ENCODE results near the gene FHIT. TPM values are rescaled to one million over a fixed set of nuclear protein-coding genes. Genes with fewer than 3 reads are reported as not detected.
"Not testable (repeated sequence)": the region's sequence is repeated elsewhere in the genome, so short reads cannot be mapped to it uniquely, and the experiment has no call there.

Gene FHIT
- total RNA-seq, 4 donors from 2014 or later, result 4.6 to 6.1 (median 5.7) TPM

DNA sequence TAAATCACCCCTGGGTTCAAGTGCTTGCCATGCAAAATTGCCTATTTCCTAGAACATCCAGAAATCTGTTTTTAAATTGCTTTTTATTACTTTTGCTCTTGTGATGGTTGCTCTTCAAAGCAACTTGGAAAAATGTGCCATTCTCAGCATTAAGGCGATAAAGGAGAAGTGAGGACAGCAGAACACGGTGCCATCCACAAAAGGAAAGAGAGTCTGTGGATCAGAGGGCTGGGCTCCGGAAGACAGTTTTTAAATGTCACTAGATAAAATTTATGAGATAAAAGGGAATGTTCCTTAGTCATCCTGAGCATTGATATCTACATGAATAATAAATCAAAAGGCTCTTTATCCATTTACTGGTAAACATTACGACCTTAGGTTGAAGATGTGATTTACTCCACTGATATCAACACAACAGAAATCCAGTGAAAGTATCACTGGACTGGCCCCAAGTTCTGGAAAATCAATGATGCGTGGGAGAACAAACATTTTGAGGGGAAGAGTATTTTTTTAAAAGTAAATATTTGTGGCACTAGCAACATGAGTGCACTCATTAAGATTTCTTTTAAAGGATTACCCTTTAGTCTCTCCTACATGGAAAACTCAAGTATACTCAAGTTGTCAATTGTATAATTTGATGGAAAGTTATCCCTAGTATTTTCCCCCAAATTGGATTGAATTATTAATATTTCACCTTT is 554.7 kb downstream of the FHIT start:
- TF ChIP-seq POLR2AphosphoS5 (IDR thresholded peaks at IDR 0.05), result no peak
- TF ChIP-seq POLR2A (IDR thresholded peaks at IDR 0.05; ENCODE audit: low read depth), result no peak
- TF ChIP-seq CTCF (IDR thresholded peaks at IDR 0.05), result no peak
- TF ChIP-seq EP300 (IDR thresholded peaks at IDR 0.05), result no peak
- H3K36me3 ChIP-seq, result no peaks in the 10 kb centered on the region
- H3K27me3 ChIP-seq, result no peaks in the 10 kb centered on the region
- intact Hi-C loops (cut with DNase I), result no loop called here
- H3K4me3 ChIP-seq, result no peak overlapping the region
- no peak overlapping the region for H3K27ac ChIP-seq (replicated peaks in 1 of 4)
- DNase-seq (ENCODE audit: extremely low spot score), result no peak
- no peaks in the 10 kb centered on the region for H3K9me3 ChIP-seq
- H3K4me1 ChIP-seq, result no peaks in the 10 kb centered on the region
- 91% methylated on average over 5 of the region's 5 CpGs for WGBS

GRCh38 chr3:60675424-60675823 is 575.8 kb downstream of the FHIT start:
- Histone ChIP-seq H3K4me1 (no peaks in the 10 kb centered on the region), H3K36me3 (no peaks in the 10 kb centered on the region), H3K27ac (replicated peaks in 1 of 4) (no peak overlapping the region), H3K4me3 (no peak overlapping the region), H3K9me3 (peaks cover 0 to 3% (median 0%) of the 10 kb centered on the region in 4 donors), H3K27me3 (no peaks in the 10 kb centered on the region)
- no peak for TF ChIP-seq POLR2A (IDR thresholded peaks at IDR 0.05; ENCODE audit: low read depth)
- TF ChIP-seq EP300 (IDR thresholded peaks at IDR 0.05), result no peak
- TF ChIP-seq CTCF (IDR thresholded peaks at IDR 0.05), result no peak
- no peak for TF ChIP-seq POLR2AphosphoS5 (IDR thresholded peaks at IDR 0.05)
- WGBS, result 88% methylated on average over 2 of the region's 2 CpGs
- DNase-seq (ENCODE audit: extremely low spot score), result no peak
- intact Hi-C loops (cut with DNase I), result no loop called here

DNA sequence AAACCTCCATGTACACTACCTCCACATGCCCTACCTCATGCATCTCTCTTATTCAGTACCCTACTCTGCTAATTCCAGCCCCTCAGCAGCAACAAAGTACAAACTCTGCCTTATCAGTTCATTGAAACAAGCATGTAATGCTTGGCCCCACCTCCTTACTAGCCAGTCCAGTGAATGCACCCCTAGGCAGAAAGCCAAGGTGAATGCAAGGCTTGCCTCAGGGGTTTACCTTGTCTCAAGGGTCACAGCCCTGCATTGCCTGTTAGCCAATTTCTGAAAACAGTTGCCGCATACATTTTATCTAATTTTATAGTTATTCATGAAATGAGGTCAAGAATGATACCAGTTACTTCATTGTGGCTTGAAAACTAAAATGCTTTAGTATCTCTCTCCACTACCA is 576.4 kb downstream of the FHIT start:
- DNase-seq (ENCODE audit: extremely low spot score), result no peak
- no peak for TF ChIP-seq EP300 (IDR thresholded peaks at IDR 0.05)
- TF ChIP-seq POLR2A (IDR thresholded peaks at IDR 0.05; ENCODE audit: low read depth), result no peak
- no peak for TF ChIP-seq CTCF (IDR thresholded peaks at IDR 0.05)
- TF ChIP-seq POLR2AphosphoS5 (IDR thresholded peaks at IDR 0.05), result no peak
- no peaks in the 10 kb centered on the region for H3K27me3 ChIP-seq
- 96% methylated on average over 1 of the region's 1 CpG for WGBS
- H3K9me3 ChIP-seq, result peaks cover 0 to 3% (median 0%) of the 10 kb centered on the region in 4 donors
- no peaks in the 10 kb centered on the region for H3K4me1 ChIP-seq
- no peaks in the 10 kb centered on the region for H3K36me3 ChIP-seq
- intact Hi-C loops (cut with DNase I), result no loop called here
- no peak overlapping the region for H3K27ac ChIP-seq (replicated peaks in 1 of 4)
- no peak overlapping the region for H3K4me3 ChIP-seq

GRCh38 chr3:60673123-60673522 is 578.1 kb downstream of the FHIT start:
- H3K4me3 ChIP-seq, result no peak overlapping the region
- H3K27me3 ChIP-seq, result no peaks in the 10 kb centered on the region
- no peak for DNase-seq (ENCODE audit: extremely low spot score)
- H3K9me3 ChIP-seq, result peaks cover 0 to 3% (median 0%) of the 10 kb centered on the region in 4 donors
- H3K27ac ChIP-seq (replicated peaks in 1 of 4), result no peak overlapping the region
- 82% methylated on average over 2 of the region's 2 CpGs for WGBS
- no peaks in the 10 kb centered on the region for H3K4me1 ChIP-seq
- intact Hi-C loops (cut with DNase I), result no loop called here
- H3K36me3 ChIP-seq, result no peaks in the 10 kb centered on the region
- TF ChIP-seq POLR2AphosphoS5 (IDR thresholded peaks at IDR 0.05) (no peak), CTCF (IDR thresholded peaks at IDR 0.05) (no peak), EP300 (IDR thresholded peaks at IDR 0.05) (no peak), POLR2A (IDR thresholded peaks at IDR 0.05; ENCODE audit: low read depth) (no peak)

- DNase-seq (ENCODE audit: extremely low spot score); H3K27me3 ChIP-seq; H3K4me1 ChIP-seq; H3K27ac ChIP-seq (replicated peaks in 1 of 4); intact Hi-C loops (cut with DNase I); H3K36me3 ChIP-seq; H3K9me3 ChIP-seq; H3K4me3 ChIP-seq: not testable (repeated sequence)
- WGBS, result 88% methylated on average over 5 of the region's 5 CpGs
Measured at GRCh38 chr3:60672337-60672736, 578.9 kb downstream of the FHIT start.

All from esophagus muscularis mucosa (tissue), 4 donors.